MM.1S (cell line): ENCODE measurements around the gene DTX4.

Experiments
- DNase-seq: peaks from one replicate; pipeline ENCODE4 v3.0.0-alpha.2; 2015
- H2AFZ ChIP-seq: fragments of 300-600 bp; sonication (generic); 2 replicates; pipeline ENCODE4 v1.6.0; 2016; ENCODE audit warnings: antibody characterized with exemption, low read length
- H3F3A ChIP-seq: fragments of 300-600 bp; sonication (generic); 2 replicates; pipeline ENCODE4 v1.6.1; 2016; ENCODE audit warnings: mild to moderate bottlenecking, antibody characterized with exemption, low read length, moderate library complexity, mixed read lengths; ENCODE audit not compliant: insufficient read depth
- H3K27ac ChIP-seq: fragments of 300-600 bp; sonication (generic); 2 replicates; pipeline ENCODE4 v1.5.1; 2016; ENCODE audit warnings: mild to moderate bottlenecking, low read length
- H3K27me3 ChIP-seq: fragments of 300-600 bp; sonication (generic); replicated peaks from 2 replicates; pipeline ENCODE4 v1.6.0; 2016; ENCODE audit warnings: low read length; ENCODE audit not compliant: insufficient read depth
- H3K36me3 ChIP-seq: fragments of 300-600 bp; sonication (generic); replicated peaks from 2 replicates; pipeline ENCODE4 v1.6.1; 2016; ENCODE audit warnings: mild to moderate bottlenecking, low read length, mixed read lengths; ENCODE audit not compliant: insufficient read depth
- H3K4me1 ChIP-seq: fragments of 300-600 bp; sonication (generic); 2 replicates; pipeline ENCODE4 v1.6.1; 2016; ENCODE audit warnings: low read length, mixed read lengths
- H3K4me2 ChIP-seq: fragments of 300-600 bp; sonication (generic); 2 replicates; pipeline ENCODE4 v1.6.0; 2016; ENCODE audit warnings: low read depth, low read length
- H3K4me3 ChIP-seq: fragments of 300-600 bp; sonication (generic); 2 replicates; pipeline ENCODE4 v1.5.1; 2016; ENCODE audit warnings: low read length, mixed read lengths
- H3K79me2 ChIP-seq: fragments of 300-600 bp; sonication (generic); 2 replicates; pipeline ENCODE4 v1.6.1; 2016; ENCODE audit warnings: mixed run types, low read length, mixed read lengths
- H3K9ac ChIP-seq: fragments of 300-600 bp; sonication (generic); 2 replicates; pipeline ENCODE4 v1.6.1; 2016; ENCODE audit warnings: low read length, mixed read lengths
- H3K9me2 ChIP-seq: fragments of 300-600 bp; sonication (generic); replicated peaks from 2 replicates; pipeline ENCODE4 v1.6.1; 2016; ENCODE audit warnings: mild to moderate bottlenecking, low read length, mixed read lengths; ENCODE audit not compliant: insufficient read depth
- H3K9me3 ChIP-seq: fragments of 300-600 bp; sonication (generic); replicated peaks from 2 replicates; pipeline ENCODE4 v1.6.1; 2016; ENCODE audit warnings: mild to moderate bottlenecking, low read length, mixed read lengths; ENCODE audit not compliant: insufficient read depth
- H4K20me1 ChIP-seq: fragments of 300-600 bp; sonication (generic); 2 replicates; pipeline ENCODE4 v1.6.1; 2016; ENCODE audit warnings: mild to moderate bottlenecking, low read length, moderate library complexity, mixed read lengths; ENCODE audit not compliant: insufficient read depth
- CTCF ChIP-seq: fragments of 300-600 bp; sonication (generic); IDR thresholded peaks from 2 replicates; pipeline ENCODE4 v1.5.1; 2016; ENCODE audit warnings: antibody characterized with exemption, low read length, mixed read lengths
- EZH2 ChIP-seq: fragments of 300-600 bp; sonication (generic); optimal IDR thresholded peaks from 2 replicates; pipeline ENCODE3; 2017; ENCODE audit warnings: low read depth, mild to moderate bottlenecking, antibody characterized with exemption, low read length, mixed read lengths
- EZH2phosphoT487 ChIP-seq: fragments of 300-600 bp; sonication (generic); IDR thresholded peaks from 2 replicates; pipeline ENCODE4 v1.6.1; 2018; ENCODE audit warnings: antibody characterized with exemption, low read length

Gene DTX4

GRCh38 chr11:59196777-59197176, 24.8 kb downstream of the DTX4 start:
- no peak overlapping the region for H3K4me3 ChIP-seq
- H2AFZ ChIP-seq: no peak overlapping the region
- H3K9me3 ChIP-seq: no peaks in the 10 kb centered on the region
- H3K4me1 ChIP-seq: peaks cover 9% of the 10 kb centered on the region
- no peak overlapping the region for H3K9ac ChIP-seq
- TF ChIP-seq EZH2 (no peak), EZH2phosphoT487 (no peak), CTCF (no peak)
- H4K20me1 ChIP-seq: no peaks in the 10 kb centered on the region
- no peaks in the 10 kb centered on the region for H3F3A ChIP-seq
- H3K36me3 ChIP-seq: no peaks in the 10 kb centered on the region
- no peak overlapping the region for H3K27ac ChIP-seq
- no peak overlapping the region for H3K4me2 ChIP-seq
- H3K79me2 ChIP-seq: no peaks in the 10 kb centered on the region
- no peaks in the 10 kb centered on the region for H3K9me2 ChIP-seq
- no peak for DNase-seq
- H3K27me3 ChIP-seq: no peaks in the 10 kb centered on the region

- H3K9me3 ChIP-seq: no peaks in the 10 kb centered on the region
- peaks cover 9% of the 10 kb centered on the region for H3K4me1 ChIP-seq
- H2AFZ ChIP-seq: no peak overlapping the region
- no peaks in the 10 kb centered on the region for H3K27me3 ChIP-seq
- H3K27ac ChIP-seq: no peak overlapping the region
- H3F3A ChIP-seq: no peaks in the 10 kb centered on the region
- no peaks in the 10 kb centered on the region for H3K79me2 ChIP-seq
- no peak overlapping the region for H3K9ac ChIP-seq
- H3K36me3 ChIP-seq: no peaks in the 10 kb centered on the region
- H4K20me1 ChIP-seq: no peaks in the 10 kb centered on the region
- H3K4me2 ChIP-seq: no peak overlapping the region
- TF ChIP-seq EZH2phosphoT487 (no peak), CTCF (no peak), EZH2 (no peak)
- H3K9me2 ChIP-seq: no peaks in the 10 kb centered on the region
- no peak overlapping the region for H3K4me3 ChIP-seq
- no peak for DNase-seq
These were observed 26.1 kb downstream of the DTX4 start for GRCh38 chr11:59197991-59198390.

DNA sequence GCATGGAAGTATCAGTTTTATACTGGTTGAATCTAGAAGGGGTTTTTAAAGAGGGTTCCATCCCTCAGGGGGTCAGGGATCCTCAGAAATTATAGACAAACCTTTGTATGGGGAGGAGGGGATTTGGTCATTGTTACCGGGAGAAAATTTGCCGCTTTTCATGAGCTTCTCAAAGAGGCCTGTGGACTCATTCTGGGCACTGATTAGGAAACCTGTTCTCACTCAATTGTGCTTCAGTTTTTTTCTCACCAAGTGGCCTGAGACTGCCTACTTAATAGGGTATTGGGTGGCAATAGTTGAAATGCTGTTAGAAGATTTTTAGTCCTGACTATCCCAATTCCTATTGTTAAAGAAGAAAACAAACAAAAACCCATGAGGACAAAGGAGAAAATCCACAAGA, 26.8 kb downstream of the DTX4 start:
- Histone ChIP-seq H3K36me3 (no peaks in the 10 kb centered on the region), H3K27ac (no peak overlapping the region), H3K4me2 (no peak overlapping the region), H3K27me3 (no peaks in the 10 kb centered on the region), H3K9ac (no peak overlapping the region), H3K9me3 (no peaks in the 10 kb centered on the region), H4K20me1 (no peaks in the 10 kb centered on the region), H3K4me1 (peaks cover 9% of the 10 kb centered on the region), H3K9me2 (no peaks in the 10 kb centered on the region), H2AFZ (no peak overlapping the region), H3K79me2 (no peaks in the 10 kb centered on the region), H3F3A (no peaks in the 10 kb centered on the region), H3K4me3 (no peak overlapping the region)
- TF ChIP-seq EZH2phosphoT487 (no peak), EZH2 (no peak), CTCF (no peak)
- DNase-seq: no peak
